Measurements from ENCODE around the gene THEMIS2. TPM values are rescaled to one million over a fixed set of nuclear protein-coding genes. Genes with fewer than 3 reads are reported as not detected.
"Not testable (repeated sequence)": the region's sequence is repeated elsewhere in the genome, so short reads cannot be mapped to it uniquely, and the experiment has no call there.

Gene THEMIS2
- 29.9 and 36.3 TPM in 2 replicates for total RNA-seq

- DNase-seq (ENCODE audit: low read depth in 2 of 2), result peak in 1 of 2 donors; percentile 66
Measured at GRCh38 chr1:27872059-27872801, at the start of gene THEMIS2. THEMIS2 (plus strand) TSS chr1:27872544; CDS start chr1:27872572, 28 bp downstream.

- DNase-seq (ENCODE audit: low read depth in 2 of 2), result no peak
Measured at GRCh38 chr1:27823784-27824183, 48.6 kb upstream of the THEMIS2 start.

- no peak for DNase-seq (ENCODE audit: low read depth in 2 of 2)
Measured at GRCh38 chr1:27824411-27824810, 47.9 kb upstream of the THEMIS2 start.

- not testable (repeated sequence) for DNase-seq (ENCODE audit: low read depth in 2 of 2)
Measured at GRCh38 chr1:27829339-27829960, 42.9 kb upstream of the THEMIS2 start.

GRCh38 chr1:27830621-27831440, 41.5 kb upstream of the THEMIS2 start, which contains the start of gene PPP1R8:
PPP1R8 (plus strand) TSS chr1:27830782; CDS start chr1:27830836, 54 bp downstream.
- DNase-seq (ENCODE audit: low read depth in 2 of 2), result peak; percentile 89 to 96

GRCh38 chr1:27831568-27832410, 40.6 kb upstream of the THEMIS2 start:
- peak in 1 of 2 donors; percentile 22 for DNase-seq (ENCODE audit: low read depth in 2 of 2)

GRCh38 chr1:27832762-27833161, 39.6 kb upstream of the THEMIS2 start:
- peak in 1 of 2 donors; percentile 55 for DNase-seq (ENCODE audit: low read depth in 2 of 2)

GRCh38 chr1:27833470-27833869, 38.9 kb upstream of the THEMIS2 start:
- DNase-seq (ENCODE audit: low read depth in 2 of 2), result no peak

- no peak for DNase-seq (ENCODE audit: low read depth in 2 of 2)
Measured at GRCh38 chr1:27835046-27835445, 37.3 kb upstream of the THEMIS2 start.

- DNase-seq (ENCODE audit: low read depth in 2 of 2), result no peak
Measured at GRCh38 chr1:27835501-27835900, 36.8 kb upstream of the THEMIS2 start.

GRCh38 chr1:27849951-27850350, 22.4 kb upstream of the THEMIS2 start:
- no peak for DNase-seq (ENCODE audit: low read depth in 2 of 2)

GRCh38 chr1:27855085-27855484, 17.3 kb upstream of the THEMIS2 start:
- no peak for DNase-seq (ENCODE audit: low read depth in 2 of 2)

GRCh38 chr1:27856561-27857343, 15.6 kb upstream of the THEMIS2 start:
- no peak for DNase-seq (ENCODE audit: low read depth in 2 of 2)

GRCh38 chr1:27857552-27857951, 14.8 kb upstream of the THEMIS2 start:
- not testable (repeated sequence) for DNase-seq (ENCODE audit: low read depth in 2 of 2)

GRCh38 chr1:27858072-27858948, 14.0 kb upstream of the THEMIS2 start:
- peak; percentile 58 to 78 for DNase-seq (ENCODE audit: low read depth in 2 of 2)

- DNase-seq (ENCODE audit: low read depth in 2 of 2), result no peak
Measured at GRCh38 chr1:27858949-27859576, 13.3 kb upstream of the THEMIS2 start.

- no peak for DNase-seq (ENCODE audit: low read depth in 2 of 2)
Measured at GRCh38 chr1:27861436-27861835, 10.9 kb upstream of the THEMIS2 start.

- DNase-seq (ENCODE audit: low read depth in 2 of 2), result no peak
Measured at GRCh38 chr1:27862004-27862403, 10.3 kb upstream of the THEMIS2 start.
